ENCODE measurements around the gene PCNX1.
"Not testable (repeated sequence)": the region's sequence is repeated elsewhere in the genome, so short reads cannot be mapped to it uniquely, and the experiment has no call there.

PCNX1 gene

DNA sequence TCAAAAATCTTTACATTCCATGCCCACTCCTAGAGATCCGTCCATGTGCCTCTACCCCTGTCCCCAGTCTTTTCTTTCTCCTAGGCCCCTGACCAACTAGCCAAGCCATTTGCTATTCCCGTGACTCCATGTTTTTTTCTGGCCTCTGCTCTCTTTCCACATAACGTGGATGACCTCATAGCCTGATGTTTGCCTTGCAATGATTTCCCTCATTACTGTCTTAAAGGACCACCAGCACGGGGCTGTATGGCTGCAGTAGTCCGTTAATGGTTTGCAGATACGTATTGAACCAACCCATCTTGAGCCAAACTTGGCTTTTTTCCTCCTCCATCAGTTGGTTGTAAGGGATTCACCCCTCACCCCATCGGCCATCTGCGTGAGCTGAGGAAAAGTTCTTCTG is 226.0 kb downstream of the PCNX1 start:
- no peak for DNase-seq

DNA sequence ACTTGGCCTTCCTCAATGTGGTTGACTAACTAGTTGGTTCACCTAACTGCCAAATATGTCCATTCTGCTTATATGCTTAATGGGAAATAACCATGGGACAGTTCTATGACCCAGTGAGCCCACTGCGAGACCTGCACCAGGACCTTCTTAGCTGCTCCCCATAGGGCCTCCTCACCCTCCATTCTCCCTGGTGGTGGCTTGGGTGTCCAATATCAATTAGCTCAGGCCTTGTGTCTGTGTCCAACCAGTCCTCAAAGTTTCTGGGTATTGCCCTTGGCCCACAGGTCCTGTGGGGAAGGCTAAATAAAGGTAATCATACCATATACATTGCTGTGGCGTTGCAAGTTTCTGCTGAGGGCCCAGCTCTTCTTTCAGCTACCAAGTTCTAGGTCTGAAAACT is 228.2 kb downstream of the PCNX1 start:
- DNase-seq = no peak

DNA sequence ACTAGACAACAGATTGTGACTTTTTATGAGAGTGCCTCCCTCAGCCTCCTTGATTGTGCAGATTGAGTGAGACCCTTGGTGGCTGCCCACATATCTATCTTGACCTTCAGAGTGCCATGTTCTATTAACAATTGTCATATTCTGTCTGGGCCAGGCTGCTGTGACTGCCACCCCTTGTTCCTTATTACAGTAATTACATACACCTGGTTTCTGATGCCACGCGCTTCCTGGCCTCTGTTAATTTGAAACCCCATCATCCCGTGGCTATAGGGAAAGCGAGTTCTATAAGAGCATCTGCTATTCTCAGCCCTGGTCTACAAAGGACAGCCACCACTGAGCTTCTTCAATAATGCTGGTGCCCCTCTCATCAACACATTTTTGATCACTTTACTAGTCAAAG is 228.7 kb downstream of the PCNX1 start:
- DNase-seq = no peak

DNA sequence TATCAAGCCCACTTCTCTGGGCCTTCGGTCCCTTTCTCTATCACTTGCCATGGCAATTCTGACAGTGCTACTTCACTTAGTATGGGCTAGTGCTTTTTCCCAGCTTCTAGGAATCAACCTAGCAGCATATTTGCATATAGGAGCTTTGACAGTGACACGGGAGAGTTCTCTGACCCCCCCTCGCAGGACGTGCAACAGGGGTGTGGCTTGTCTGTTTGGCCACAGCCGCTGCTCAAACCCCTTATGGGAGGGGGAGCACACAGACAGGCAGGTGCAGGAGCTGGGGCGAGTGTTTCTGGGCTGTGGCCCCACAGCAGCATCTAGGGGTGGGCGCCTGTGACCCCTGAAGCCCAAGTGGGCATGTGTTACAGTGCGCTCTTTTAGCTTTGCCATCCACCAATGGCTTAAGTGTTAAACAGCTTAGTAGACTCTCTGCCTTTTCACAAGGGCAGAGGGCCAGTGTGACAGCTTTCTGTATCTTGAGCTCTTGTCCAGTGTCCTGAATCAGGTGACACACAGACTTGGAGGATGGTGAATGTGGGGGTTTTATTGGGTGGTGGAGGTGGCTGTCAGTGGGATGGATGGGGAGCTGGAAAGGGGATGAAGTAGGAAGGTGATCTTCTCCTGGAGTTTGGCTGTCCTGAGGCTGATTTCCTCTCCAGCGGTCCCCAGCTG is 229.3 kb downstream of the PCNX1 start:
- no peak for DNase-seq

DNA sequence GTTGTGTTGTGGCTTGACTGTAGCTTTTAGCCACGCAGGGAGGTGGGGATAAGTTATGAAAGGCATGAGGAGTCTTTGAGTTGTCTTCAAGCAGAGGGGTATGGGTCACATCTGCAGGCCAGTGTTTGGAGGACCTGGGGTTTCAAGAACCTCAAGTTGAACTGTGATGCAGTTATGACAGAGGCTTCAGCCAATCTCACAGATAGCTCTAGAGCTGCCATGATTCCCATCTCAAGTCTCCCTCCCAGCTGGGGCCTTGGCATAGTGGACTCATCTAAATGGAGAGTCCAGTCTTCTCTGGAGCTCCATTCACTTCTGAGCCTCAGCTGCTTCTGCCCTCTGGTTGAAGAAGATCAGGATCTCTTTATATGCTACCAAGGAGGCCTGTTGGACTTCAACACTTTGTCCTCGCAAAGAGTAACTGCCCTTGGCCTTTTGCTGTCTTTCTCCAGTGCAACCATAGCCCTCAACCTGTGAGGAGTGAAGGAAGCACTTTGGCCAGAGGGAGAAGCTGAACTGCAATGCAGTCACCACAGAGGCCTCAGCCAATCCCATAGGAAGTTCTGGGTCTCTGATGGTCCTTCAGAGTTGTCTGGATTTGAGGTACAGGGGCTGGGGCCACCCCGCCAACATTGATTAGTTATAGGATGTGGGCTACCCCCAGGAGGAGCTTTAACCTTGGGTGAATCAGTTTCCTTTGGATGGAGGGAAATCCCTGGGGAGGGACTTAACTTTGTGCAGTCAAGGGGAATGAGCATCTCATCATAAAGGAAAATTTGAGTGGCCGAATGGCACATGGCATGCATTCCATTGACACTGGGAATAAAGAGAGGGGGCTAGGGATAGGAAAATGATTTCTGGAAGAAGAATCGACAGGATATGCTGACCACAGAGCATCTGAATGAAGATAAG is 230.5 kb downstream of the PCNX1 start:
- no peak for DNase-seq

DNA sequence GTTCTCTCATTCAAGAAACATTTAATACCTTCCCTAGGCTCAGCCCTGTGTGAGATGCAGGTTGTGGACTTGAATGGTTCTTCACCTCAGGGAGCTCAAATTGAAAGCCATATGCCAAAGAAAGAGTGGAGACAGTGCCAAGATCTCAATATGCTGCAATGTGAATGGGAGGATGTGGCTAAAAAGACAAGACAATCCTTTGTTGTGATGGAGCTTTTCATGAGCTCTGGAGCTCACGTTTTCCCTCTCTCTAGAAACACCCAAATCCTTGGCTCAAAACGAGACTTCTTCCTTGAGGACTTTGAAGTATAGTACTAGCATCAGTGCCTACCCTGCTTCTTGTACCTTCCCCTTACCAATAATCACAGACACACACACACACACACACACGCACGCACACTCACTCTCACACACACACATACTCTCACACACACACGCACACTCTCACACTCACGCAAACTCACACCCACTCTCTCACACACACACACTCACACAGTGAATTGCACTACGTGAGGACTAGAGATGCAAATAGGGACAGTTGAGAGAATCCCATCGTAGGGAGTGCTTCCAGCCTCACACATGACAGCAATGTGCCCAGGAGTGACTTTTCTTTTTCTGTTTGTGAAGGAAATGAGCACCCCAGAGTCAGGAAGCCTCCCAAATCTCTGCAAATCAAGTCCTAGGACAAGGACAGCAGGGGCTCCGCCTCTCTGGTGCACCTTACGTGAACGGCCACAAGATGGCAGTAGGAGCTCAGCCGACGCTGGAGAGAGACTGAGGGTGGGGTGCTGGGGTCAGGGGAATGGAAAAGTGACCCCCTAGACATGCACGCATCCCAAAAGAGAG is 231.4 kb downstream of the PCNX1 start:
- peak; percentile 56 for DNase-seq

DNA sequence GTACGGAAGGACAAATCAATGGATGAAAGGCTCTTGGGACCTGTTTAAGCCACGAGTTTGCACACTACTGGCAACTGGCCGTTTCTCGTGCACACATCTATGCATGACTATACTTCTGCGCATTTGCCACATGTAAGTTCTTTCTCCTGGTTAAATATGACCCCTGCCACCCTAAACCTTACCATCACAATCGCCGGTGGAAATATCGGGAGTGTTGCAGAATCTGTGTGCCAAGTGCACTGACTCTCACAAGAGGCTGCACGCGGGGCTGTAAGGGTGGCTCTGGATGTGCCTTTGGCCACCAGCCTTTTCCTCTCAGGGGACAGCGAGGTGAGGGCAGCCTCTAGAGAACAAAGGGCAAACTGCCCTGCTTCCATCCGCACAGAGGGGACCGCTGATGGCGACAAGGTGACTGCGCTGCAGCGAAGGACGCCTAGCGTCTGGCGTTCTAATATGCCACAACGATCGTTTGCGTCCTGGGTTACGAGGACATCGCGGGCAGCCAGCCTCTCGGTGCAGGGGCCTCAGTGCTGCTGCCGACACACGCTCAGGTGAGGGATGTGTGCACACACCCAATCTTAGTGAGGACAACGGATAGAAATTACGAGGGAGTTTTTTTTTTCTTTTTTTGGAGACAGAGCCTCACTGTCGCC is 232.2 kb downstream of the PCNX1 start:
- no peak for DNase-seq

DNA sequence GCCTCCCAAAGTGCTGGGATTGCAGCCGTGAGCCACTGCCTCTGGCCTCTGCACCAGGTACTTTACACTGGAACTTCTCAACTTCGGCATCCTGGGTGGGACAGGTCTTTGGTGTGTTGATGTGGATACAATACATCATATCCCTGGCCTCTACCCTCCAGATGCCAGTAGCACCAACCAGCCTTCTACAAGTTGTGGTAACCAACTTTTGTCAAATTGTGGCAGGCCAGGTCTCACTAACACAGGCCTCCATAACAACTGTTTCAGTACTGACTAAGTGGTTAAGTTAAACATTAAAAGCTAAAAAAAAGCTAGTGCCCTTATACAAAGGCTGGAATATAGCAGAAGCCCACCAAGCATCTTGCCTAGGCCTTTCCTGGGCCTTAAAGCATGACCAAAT is 232.9 kb downstream of the PCNX1 start:
- DNase-seq = no peak

DNA sequence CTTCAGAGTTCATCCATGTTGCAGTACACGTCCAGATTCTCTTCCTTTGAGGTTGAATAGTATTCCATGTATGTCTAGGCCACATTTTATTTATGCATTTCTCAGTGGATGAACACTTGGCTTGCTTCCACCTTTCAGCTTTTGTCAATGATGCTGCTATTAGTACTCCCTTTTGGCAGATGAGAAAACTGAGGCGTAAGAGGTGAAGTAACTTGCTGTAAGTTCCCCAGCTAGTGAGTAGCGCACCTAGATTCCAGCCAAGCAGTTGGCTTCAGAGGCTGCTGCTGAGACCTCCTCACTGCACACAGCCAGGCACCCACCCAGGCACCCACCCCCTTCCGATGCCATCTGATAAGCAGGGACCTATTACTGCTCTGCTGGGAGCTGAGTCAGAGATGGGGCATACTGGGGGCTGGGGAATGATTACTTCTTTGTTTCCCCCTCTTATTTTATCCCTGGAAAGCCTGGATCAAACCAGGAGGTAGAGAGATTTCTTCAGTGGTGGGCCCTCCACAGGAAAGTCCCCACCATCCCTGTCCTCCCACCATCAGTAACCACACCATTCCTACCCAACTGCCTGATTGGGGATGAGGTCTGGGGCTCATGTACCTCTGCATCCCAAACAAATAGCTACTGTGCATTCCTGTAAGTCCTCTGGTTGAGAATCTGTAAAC is 234.6 kb downstream of the PCNX1 start:
- no peak for DNase-seq

DNA sequence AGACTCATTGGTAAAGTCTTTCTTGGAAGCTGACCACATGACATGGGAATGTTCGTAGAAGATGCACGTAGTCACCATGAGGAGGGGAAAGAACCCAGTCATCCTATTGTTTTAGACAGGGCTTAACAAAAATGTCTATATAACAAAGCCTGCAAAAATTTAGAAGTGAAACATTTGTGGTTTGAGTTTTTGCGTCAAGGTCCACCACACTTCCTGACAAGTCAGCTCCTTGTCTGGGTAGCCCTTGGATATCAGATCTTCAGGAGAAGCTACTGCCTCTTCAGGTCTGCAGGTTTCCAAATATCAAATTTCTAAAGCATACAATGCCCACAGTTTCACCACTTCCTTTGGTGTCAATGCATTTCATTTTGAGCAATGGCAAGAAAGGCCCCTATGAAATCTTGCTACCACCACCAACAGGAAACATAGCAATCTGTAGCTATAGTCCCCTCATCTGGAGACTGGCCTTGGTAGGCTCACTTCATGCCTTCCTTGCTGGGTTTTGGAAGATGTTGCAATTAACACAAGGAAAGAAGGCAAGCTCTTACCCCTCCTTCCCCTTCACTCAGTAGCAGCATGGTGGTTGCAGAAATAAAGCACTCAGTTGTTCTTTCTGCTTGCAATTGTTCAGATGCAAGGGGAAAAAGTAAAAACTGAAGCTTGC is 235.2 kb downstream of the PCNX1 start:
- peak; percentile 26 for DNase-seq

DNA sequence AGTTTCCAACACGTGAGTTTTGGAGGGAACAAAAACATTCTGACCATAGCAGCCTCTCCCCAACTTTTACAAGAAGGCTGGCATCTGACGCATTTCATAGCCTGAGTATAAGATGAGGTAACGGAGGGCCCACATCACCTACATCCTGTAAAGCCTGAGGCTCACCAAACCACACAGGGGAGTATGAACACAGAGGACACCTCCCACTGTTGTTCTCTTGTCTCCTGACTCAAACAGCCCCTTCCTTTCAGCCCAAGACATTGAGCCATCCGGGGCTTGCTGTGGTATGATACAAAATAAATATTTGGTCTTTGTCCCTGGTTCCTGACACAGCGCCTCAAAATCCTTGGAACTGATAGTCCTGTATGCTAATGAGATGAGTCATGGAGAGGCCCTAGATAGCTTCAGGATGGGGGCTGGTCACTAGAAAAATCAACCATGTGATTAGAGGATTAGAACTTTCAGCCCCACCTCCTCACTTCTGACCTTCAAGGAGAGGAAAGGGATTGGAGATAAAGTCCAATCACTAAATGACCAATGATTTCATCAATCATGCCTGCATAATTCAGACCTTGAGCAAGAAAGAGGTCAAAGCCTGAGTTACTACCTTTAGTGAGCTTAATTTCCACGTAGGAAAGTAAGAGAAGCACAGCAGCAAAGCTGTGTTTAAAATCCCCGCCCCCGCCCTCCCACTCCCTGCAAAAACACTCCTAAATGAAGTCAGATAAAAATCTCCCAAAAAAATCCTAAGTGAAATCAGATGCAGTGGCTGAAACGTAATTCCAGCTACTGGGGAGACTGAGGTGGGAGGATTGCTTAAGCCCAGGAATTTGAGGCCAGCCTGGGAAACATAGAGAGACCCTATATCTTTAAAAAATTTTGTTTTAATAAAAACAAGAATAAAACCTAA is 236.4 kb downstream of the PCNX1 start:
- DNase-seq = peak; percentile 40

DNA sequence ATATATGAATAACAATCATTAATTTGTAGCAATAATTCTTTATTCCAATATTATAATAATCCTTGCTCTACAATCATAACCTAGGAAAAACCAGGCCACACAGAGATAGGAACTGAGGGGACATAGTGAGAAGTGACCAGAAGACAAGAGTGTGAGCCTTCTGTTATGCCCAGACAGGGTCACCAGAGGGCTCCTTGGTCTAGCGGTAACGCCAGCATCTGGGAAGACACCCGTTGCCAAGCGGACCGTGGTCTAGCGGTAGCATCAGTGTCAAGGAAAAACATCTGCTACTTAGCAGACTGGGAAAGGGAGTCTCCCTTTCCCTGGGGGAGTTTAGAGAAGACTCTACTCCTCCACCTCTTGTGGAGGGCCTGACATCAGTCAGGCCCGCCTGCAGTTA is 240.1 kb downstream of the PCNX1 start:
- not testable (repeated sequence) for DNase-seq

DNA sequence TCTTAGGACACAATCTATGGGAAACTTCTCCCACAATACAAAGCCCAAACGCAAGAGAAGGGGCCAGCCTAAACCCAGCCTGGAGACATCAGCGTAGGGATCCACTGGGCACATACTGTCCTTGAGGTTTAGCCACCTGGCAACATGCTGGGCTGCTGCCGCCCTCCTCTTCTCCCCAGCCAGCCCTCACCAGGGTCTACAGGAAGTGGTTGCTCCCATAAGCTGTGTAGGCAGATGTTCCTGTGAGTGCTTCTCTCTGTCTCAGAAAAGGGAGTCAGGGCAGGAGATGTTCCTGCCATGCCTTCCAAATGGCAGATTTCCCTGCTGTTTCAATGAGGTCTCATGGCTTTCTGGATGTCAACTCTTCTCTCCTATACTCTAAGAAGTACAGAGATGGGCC is 241.4 kb downstream of the PCNX1 start:
- no peak for DNase-seq

DNA sequence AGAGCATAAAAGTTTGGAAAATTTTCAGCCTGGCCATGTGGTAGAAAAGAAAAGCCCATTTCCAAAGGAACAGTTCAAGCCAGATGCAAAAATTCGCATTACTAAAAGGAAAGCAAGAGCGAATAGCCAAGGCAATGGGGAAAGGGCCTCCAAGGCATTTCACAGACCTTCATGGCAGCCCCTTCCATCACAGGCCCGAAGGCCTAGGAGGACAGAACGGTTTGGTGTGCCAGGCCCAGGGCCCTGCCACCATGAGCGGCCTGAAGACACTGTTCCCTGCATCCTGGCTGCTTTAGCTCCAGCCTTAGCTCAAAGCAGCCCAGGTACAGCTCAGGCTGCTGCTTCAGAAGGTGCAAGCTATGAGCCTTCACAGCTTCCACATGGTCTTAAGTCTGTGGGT is 243.5 kb downstream of the PCNX1 start:
- DNase-seq = no peak

DNA sequence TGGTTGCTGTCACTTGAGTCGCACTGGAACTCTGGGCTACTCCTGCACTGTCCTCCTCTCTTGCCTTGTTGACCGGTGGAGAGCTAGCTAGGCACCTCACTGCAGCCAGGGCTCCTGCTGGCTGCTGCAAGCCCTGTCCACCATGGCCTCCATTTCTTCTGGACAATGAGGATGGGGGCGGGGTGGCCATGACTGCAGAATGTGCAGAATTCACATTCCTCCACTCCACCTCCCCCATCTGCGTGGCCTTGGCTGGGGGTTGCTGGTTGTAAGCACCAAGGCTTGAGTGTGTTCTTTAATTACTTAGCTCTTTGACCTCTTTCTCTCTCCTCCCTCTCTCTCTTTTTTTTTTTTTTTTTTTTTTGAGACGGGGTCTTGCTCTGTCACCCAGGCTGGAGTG is 248.5 kb downstream of the PCNX1 start:
- no peak for DNase-seq

DNA sequence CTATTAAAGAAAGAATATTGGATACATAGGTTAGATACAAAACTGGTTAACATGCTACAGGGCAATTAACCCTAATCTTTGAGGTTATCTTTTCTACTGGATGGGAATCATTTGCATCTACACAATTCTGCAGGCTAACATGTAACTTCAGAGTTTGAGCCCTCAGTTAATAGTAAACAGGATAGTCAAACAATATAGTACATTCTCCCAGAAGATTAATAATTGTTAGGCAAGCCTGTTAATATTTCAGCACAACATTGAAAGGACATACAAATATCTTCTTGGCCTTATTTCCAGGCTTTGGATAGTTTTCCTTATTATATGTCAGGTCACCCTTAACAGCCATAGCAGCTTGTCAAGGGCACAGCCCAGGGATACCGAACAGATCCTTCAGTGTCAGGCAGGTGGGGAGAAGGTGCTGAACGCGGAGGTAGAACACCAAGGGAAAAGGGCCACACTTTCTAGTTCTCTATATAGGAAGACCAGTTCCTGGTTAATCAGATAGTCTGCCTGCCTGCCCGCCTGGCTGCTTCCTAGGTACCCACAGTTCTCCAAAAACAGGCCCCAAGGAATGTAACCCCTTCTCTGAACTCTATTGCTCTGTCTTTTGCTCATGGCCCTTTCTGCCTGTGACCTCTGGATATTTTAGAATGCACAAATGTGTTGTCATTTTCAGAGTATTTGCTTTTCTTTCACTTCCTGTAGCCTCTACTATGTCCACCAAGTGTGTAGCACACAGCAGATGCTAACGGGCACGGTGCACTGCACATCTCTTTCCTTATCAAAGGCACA is 256.0 kb downstream of the PCNX1 start:
- no peak for DNase-seq

DNA sequence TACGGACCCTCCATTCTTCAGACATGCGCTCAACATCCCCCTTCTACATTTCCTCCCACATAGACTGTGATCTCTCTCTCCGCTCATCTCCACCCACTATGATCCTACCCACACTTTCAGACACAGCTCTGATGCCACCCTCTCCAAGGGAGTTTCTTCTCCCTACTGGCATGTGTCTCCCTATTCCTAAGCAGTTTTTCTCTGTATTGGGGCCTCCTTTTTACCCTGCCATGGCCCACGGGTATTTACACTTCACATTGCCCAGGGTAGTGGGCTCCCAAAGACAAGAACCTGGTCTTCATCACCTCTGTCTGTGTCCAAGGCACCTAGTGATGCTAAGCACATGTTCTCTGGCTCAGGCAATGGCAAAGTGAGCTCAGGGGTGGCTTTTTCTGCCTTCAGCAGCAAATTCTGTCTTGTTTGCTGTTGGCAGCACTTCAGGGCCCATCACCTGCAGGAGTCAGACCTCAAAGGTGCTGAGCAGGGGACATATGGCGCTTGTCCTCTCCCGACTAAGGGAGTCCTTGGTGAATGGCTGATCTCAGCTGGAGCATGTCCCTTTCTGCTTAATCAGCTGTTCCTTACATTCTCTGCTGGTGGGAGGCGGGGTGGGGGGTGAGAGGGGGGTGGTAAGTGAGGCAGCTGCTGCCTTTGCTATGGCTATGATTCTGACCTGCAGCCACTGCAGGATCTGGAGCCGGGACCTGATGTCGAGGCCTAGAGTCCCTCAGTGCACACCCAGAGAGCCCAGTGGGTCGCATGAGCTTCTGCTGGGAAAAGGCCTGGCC is 256.8 kb downstream of the PCNX1 start:
- no peak for DNase-seq

Data from CD4-positive, alpha-beta T cell treated with Interleukin-21 for 1 hour (primary cell).